Stimulated activated CD4-positive, alpha-beta T cell treated with anti-CD3 and anti-CD28 coated beads, Interleukin-12 subunit alpha, Interleukin-12 subunit beta, amount 100 ng/mL, for 48 hours (primary cell): ENCODE measurements around the gene SYNE2.

Experiments
- DNase-seq, 3 donors: peaks; one replicate each; pipeline ENCODE4 v3.0.0-alpha.2; 2020; ENCODE audit warnings: low read depth in 2 of 3, low spot score in 1 of 3

Gene SYNE2

DNA sequence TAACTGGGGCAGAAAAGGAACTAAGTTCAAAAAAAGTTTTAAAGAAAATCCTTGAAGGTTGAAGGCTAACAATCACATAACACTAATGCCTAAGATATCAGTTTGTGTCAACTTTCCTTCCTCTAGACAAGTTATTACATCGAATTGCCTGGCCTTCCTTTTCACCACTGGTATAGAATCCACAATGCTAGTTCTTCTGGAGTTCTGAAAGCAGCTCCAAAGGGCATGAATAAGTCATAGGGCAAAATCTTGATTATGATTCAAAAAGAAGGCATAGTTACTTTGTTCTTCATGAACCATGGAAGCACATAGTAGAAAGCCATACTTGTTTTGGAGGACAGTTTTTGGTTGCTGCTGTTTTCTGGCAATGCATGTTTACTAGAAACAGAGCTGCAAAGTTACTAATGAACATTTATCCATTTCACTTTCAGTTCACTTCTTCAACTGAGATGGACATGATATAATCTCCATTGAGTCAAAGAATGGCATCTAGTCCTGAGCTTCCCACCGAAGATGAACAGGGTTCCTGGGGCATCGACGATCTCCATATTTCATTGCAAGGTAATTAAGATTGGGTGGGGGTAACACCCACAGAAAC is 56.0 kb downstream of the SYNE2 start:
- DNase-seq = no peak

DNA sequence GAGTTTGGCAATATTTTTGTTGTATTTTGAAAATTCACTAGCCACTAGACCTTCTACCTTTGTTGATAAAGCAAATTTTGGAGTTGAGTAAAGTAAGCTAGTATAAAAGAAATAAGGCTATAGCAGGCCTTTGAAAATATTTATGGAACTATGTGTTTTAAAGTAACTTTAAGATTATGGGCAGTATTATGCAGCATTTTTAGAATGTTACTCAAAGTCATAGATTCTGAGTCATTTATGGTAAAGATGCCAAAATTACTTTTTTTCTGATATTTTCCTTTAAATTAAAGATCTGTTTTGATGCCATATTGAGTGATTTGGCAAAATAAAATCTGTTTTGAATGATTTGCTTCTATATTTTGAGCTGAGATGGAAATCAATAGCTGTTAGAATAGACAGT is 57.2 kb downstream of the SYNE2 start:
- DNase-seq = no peak

DNA sequence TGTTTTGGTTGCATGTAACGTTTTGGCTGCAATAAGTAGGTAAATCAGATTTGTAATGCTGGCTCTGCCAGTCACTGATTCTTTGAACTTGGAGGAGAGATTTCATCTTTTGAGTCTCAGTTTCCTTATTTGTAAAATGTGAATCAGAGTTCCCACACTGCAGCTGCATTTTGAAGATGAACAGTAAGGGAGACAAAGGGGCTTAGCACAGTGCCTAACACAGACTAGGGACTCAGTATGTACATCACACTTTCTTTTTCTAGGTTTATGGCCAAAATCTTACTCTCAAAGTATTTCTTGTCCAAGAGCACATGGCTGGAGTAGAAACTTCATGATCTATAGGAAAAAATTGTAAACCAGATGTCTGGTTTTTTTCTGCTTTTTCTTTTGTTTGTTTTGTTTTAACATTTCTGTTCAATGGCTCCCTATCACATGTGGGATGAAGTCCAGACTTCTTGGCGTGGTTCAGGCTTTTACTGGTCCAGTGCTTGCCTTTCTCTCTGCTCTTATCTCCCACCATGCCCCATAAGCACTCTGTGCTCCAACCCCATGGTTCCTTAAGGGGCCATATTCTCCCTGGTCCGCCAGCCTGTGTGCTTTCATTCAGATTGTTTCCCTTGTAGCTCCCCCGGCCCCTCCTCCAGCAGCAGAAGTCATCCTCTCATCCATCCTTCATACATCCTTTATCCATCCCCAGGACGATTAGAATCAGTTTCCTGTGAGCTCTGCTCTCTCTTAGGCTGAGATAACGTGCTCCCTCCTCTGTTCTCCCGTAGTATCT is 58.0 kb downstream of the SYNE2 start:
- DNase-seq = peak in 1 of 3 donors; percentile 17

DNA sequence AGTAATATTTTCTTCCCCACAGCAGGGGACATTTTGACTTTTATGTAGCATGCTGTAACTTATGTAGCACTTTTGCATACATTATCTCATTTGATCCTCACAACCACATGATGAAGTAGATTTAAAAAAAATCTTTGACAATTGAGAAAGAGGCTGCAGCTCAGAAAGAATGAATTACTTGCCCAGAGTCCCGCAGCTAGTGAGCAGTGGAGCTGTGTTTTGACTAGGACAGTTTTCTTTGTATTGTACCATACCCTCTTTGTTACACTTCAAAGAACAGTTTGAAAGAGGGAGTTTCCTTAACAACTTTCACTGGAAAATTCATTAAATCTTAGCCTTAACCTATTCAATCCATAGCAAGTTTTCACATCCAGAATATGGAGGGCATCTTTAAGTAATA is 58.6 kb downstream of the SYNE2 start:
- DNase-seq = no peak

DNA sequence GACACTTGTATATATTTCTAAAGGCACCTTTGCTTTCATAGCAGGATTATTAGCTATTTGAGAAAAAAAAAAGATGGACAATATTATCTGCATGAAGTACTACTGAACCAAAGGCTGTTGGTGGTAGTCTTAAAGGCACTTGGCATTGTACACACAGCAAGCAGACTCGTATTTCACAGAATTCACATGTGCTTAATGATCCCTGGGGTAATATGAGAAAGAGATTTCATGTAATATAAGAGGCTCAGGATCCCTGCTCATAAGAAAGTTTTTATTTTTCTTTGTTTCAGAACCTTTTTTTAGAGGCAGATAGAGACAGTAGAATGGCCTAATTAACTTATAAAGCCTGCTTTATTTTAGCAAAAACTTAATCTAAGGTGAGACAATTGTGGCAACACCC is 59.5 kb downstream of the SYNE2 start:
- no peak for DNase-seq

DNA sequence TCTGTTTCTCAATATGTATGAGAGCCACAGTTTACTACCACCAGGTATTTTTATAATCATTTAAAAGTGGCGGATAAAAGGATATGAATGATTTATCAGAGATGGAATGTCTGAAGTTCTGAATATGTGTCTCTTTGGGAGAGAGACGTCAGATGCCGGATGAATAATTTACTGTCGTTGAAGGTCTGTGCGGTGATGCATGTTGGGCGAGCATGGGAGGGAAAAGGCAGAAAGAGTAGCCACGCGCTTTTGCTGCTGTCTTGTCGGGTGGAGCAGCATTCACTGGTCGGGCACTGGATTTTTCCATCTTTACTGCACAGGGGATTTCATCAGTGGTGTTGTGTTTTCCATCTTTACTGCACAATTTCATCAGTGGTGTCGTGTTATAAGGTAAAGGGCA is 65.6 kb downstream of the SYNE2 start:
- DNase-seq = no peak

DNA sequence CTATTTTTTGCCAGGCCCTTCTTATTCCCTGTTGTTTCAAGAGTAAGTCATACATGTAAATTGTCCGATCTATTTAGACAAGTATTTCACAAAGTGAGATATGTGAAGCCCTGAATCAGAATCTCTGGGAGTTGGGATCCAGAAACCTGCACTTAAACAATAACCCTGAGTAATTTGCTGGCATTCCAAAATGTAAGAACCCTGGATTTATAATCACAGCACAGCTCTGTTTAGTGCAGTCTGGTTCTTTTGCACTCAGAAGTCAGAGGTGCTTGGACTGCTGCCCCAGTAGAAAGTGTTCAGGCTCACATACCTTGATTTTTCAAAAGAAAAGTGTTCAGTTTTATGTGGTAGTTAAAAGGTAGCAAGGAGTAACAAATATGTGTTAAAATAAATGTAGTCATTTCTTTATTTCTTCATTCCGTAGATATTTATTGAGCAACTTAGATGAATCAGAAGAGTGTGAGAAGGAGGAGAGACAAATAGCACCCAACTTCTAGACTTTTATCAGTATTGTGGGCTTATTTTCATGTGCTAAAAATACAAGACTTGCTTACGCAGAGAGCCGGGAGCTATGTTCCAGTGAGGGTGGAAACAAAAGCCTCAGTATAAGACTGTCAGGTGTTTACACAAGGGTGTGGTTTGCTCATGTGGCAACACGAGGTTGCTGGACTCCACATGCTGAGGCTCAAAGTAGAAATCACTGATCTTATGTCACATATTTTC is 70.1 kb downstream of the SYNE2 start:
- no peak for DNase-seq

DNA sequence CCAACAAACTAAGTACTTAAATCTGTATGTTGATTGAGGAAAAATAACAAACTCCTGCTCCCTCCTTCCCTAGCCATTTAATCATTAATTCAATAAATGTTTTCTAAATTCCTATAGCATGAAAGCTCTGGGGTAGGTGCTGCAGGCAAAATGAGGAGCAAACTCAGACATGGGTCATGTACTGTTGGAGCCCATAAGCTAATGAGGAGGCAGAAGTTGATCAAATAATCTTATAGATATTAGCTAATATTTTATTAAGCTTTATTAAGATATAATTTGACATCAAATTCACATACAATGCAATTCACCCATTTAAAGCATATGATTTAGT is 70.6 kb downstream of the SYNE2 start:
- no peak for DNase-seq

DNA sequence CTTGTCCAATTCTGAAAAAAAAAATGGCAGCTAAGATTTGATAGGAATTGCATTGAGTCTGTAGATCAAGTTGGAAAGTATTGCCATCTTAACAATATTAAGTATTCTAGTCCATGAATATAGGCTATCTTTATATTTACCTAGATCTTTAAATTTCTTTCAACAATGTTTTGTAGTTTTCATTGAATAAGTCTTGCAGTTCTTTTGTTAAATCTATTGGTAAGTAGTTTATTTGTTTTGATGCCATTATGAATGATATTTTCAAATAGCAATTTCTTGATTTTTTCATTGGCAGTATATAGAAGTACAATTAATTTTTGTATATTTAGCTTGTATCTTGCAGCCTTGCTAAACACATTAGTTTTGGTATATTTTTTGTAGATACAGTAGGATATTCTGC is 71.6 kb downstream of the SYNE2 start:
- no peak for DNase-seq

DNA sequence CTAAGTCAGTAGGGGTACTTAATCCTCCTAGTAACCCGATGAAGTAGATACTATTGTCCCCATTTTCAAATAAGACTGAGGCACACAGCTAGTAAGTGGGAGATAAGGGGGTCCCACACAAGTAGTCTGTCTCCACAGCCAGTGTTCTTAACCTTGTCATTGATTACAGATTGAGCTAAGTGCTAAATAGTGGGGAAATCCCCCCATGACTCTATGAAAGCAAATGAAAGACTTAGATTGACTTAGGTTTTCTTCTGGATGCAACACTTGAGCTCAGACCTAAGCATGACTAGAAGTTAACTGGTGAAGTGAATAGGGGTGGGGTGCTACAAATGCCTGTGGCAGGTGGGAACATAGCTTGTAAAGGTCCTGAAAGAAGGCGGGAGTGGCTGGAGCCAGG is 73.8 kb downstream of the SYNE2 start:
- no peak for DNase-seq

DNA sequence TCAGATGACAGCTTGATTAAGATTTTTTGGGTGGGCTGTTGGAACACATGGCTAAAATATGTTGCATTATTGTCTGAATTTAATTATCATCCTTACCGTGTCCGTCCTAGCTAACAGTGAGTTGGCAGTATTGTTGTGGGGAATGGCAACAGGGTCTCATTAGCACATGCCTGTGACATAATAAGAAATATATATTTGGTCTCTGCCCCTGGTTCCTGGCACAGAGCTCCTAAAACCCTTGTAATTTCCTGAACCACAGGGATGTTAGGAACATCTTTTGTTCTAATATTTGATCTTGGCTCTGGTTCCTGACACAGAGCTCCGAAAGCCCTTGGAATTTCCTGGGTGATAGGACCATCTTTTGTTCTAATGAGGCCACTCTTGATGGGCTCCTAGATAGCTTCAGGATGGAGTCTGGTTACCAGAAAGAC is 76.0 kb downstream of the SYNE2 start:
- no peak for DNase-seq

DNA sequence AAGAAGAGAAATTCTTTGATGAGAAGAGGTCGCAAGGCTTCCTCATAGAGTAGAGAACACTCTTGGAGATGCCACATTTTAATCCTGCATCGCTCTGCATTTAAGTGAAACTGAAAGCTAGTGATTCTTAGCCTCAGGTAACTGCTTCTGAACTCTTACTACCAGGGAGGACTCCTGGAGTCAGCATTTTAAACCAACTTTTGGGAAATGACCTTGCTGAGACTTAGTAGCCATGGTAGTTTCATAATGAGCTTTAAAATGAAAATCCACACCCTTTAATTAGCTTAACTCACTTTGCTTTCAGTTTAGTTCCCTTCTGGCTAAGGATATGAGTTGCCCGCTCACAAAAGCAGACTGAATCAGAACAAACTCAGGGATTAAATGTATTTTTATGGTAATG is 80.3 kb downstream of the SYNE2 start:
- DNase-seq = no peak

DNA sequence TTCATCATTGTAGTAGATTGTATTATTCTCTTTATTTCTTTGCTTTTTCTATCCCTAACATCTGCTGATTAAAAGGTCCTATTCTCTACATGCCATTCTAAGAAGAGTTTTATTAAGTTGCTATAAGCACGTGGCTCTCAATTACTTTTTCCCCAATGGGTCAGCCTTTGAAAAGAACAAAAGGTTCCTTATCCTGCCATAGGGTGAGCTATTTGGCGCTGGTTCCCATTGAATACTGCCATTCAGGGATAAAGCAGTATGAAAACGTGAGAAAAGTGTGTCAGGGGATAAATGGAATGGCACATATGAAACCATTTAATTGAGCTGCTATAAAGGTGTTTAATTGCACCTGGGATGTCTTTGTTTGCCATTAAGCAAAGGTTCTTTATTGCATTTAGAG is 80.9 kb downstream of the SYNE2 start:
- DNase-seq = no peak

DNA sequence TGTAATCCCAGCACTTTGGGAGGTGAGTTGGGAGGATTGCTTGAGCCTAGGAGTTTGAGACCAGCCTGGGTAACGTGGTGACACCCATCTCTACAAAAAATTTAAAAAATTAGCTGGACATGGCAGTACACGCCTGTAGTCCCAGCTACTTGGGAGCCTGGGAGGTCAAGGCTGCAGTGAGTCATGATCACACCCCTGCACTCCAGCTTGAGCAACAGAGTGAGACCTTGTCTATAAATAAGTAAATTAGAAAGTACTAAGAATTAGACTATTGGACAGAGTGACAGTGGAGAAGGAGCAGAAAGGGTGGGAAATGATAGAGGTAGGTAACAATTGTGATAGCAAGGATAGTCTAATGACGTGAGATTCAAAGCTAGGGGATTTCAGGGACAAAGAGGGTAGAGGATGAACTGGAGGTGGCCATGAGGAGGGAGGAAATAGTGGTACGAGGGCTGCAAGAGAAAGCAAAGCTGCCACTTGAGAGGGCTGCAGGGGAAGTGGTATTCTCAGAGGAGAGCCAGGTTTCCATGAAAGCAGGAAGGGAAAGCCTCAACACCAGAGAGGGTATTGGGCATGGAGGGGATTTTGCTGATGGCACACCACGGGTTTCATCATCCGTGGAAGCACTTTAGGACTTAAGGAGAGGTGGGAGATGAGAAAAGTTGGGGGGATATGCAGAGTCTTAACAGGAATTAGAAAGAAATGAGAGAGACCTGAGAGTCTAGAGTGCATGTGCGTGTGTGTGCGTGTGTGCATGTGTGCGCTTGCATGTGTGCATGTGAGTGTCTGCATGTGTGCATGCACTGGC is 85.6 kb downstream of the SYNE2 start:
- no peak for DNase-seq

DNA sequence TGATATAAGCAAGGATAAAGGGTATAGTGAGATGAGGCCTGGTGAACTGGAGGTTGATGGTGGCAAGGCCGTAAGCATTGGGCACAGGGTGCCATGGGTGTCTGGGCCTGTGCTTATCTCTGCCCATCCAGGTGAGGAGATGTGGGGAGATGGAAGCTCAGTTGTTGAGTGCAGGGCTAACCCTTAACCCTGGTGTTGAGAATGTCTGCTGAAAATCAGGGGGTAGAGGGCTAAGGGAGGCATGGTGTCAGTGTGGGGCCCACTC is 86.1 kb downstream of the SYNE2 start:
- DNase-seq = no peak

DNA sequence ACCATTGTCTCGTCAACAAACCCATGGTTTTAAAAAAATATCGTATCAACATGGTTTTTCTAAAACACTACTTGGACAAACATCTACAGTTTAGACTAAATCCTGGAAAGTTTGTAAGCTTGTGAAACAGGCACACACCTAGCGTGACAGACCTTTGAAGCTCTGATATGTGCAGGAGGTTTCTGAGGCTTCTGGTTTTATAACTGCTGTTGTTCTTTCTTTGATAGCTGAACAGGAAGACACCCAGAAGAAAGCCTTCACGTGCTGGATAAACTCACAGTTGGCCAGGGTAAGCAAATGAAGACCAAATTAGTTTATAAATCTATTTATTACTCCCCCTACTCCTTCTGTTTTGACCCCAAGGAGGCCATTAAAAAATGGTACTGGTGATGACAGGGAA is 87.6 kb downstream of the SYNE2 start:
- DNase-seq = no peak

DNA sequence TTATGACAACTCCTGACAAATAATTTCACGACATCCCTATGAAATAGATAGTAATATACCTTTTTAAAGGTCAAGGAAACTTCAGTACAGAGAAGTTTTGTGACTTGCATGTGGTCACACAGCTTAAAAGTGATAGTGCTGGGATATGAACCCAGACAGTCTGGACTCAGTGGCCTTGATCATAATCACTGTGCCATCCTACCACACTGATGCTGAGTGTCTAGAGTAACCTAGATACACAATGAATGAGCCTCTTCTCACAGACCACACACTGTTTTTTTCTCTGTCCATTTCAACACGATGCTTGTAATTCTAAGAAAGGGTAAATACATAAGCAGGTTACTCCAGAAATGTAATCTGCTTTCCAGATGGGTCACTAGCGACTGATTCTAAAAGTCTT is 88.2 kb downstream of the SYNE2 start:
- DNase-seq = no peak

DNA sequence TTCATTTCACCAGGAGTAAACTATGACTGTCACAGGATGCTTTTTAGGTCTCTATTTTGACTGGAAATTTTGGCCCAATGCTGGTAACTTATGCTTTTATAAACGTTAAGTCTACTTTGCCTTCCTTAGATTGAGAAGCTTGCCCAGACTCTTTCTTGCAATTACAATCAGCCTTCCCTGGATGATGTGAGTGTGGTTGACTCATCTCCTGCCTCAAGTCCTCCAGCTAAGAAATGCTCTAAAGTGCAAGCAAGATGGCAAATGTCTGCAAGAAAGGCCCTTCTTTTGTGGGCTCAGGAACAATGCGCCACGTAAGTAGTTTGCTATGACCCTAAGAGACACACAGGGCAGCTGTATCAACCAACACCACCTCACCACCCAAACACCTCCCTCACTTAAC is 96.9 kb downstream of the SYNE2 start:
- DNase-seq = no peak

DNA sequence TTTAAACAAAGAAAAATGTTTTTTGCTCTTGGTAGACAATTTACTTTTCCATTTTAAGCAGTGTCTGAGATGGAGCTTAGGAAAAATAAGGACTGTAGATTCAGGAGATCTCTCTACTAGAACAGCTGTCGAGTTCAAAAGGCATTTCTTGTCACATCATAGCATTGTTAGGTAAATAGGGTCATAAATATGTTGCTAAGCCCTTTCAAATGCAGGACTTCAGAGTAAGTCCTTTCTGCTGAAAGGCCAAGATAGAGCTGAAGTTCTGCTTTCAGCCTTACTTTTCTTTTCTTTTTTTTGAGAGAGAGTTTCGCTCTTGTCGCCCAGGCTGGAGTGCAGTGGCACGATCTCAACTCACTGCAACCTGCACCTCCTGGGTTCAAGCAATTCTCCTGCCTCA is 98.2 kb downstream of the SYNE2 start:
- DNase-seq = no peak

DNA sequence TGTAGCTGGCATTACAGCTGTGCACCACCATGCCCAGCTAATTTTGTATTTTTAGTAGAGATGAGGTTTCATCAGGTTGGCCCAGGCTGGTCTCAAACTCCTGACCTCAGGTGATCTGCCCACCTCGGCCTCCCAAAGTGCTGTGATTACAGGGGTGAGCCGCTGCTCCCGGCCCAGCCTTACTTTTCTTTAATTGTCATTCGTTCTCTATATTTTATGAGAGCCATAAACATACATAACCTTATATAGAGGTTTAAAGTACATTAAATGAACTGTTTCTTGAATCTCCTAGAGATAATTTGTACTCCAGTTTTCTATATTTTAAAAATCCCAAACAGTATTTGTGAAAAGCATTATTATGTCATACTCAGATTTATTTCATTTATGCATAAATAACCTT is 98.6 kb downstream of the SYNE2 start:
- DNase-seq = no peak

DNA sequence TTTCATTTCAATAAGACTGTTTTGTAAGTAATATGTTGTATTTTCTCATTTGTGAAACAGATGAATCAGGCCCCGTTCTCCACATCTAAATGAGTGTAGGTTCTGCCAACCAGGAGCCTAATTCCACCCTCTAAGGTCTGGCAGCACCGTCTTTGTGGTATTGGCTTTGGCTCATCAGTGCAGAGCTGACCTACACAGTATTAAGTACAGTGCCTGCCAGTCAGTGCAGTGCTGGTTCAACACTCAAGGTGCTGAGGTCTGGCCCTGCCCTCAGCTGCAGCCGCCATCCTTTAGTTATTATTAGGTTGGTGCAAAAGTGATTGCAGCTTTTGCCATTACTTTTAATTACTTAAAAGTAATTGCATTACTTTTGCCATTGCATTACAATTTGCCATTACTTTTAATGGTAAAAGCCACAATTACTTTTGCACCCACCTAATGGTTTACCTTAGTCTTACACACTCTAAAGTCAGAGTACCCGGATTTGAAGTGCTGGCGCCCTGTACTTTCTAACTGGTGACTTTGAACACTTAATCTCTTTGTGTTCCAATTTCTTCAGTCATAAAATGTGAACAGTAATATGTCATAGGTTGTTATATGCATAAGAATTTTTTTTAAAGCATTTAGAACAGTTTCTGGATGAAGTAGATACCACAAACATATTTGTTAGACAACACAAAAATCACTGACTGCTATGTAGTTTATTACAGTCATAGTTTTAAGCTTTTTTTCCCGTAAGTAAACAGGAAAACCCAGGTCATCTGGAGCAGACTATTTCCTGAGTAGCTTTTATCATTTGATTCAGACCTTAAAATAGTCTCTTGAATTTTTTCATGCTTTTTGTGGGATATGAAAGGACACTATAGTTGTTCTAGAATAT is 99.5 kb downstream of the SYNE2 start:
- DNase-seq = no peak
